PC-9 (cell line): Measurements from ENCODE around the gene PHOSPHO1. TPM values are rescaled to one million over a fixed set of nuclear protein-coding genes. Genes with fewer than 3 reads are reported as not detected.

Experiments
- BruUV-seq: library from RNA; stranded (reverse); fragments of 400-500 nt; replicated peaks from 2 replicates; lab custom pipeline; 2021; lab: Mats Ljungman, UMichigan
- CTCF ChIA-PET: fragments of 300-600 bp; sonication (Branson Sonifier 250); formaldehyde crosslinking; loops from one replicate; lab custom pipeline; 2022; ENCODE audit warnings: antibody characterized with exemption; lab: Charles Lee
- POLR2A ChIA-PET: fragments of 300-600 bp; sonication (Branson Sonifier 250); formaldehyde crosslinking; loops from one replicate; lab custom pipeline; 2022; ENCODE audit warnings: antibody characterized with exemption; ENCODE audit not compliant: unreplicated experiment; lab: Charles Lee
- DNase-seq, 2 experiments: peaks; one replicate each; pipeline versions ENCODE4 v3.0.0 to v3.0.0-alpha.2; 2015 to 2022; ENCODE audit warnings: mixed read lengths in 1 of 2
- H2AFZ ChIP-seq: fragments of 200-600 bp; sonication (generic); 2 replicates; pipeline ENCODE4 v1.8.1; 2017; ENCODE audit warnings: antibody characterized with exemption
- H3F3A ChIP-seq: fragments of 200-600 bp; sonication (generic); 2 replicates; pipeline ENCODE4 v1.8.1; 2017; ENCODE audit warnings: antibody characterized with exemption, mild to moderate bottlenecking, low read depth; ENCODE audit not compliant: insufficient read depth
- H3K27ac ChIP-seq: fragments of 200-600 bp; sonication (generic); 2 replicates; pipeline ENCODE4 v1.6.1; 2016; ENCODE audit warnings: mixed run types
- H3K27me3 ChIP-seq: fragments of 200-600 bp; sonication (generic); 2 replicates; pipeline ENCODE4 v1.6.1; 2016; ENCODE audit warnings: low read depth, mixed run types; ENCODE audit not compliant: insufficient read depth
- H3K36me3 ChIP-seq: fragments of 200-600 bp; sonication (generic); 2 replicates; pipeline ENCODE4 v1.6.1; 2016; ENCODE audit warnings: low read depth, mixed run types
- H3K4me1 ChIP-seq: fragments of 200-600 bp; sonication (generic); replicated peaks from 2 replicates; pipeline ENCODE4 v1.6.1; 2016; ENCODE audit warnings: mixed run types; ENCODE audit not compliant: insufficient read depth
- H3K4me2 ChIP-seq: fragments of 200-600 bp; sonication (generic); 2 replicates; pipeline ENCODE4 v1.6.1; 2017; ENCODE audit warnings: mixed run types
- H3K4me3 ChIP-seq: fragments of 200-600 bp; sonication (generic); 2 replicates; pipeline ENCODE4 v1.6.1; 2016; ENCODE audit warnings: mixed run types
- H3K79me2 ChIP-seq: fragments of 200-600 bp; sonication (generic); 2 replicates; pipeline ENCODE4 v1.6.1; 2017; ENCODE audit warnings: low read depth, mixed run types
- H3K9me2 ChIP-seq: fragments of 200-600 bp; sonication (generic); 2 replicates; pipeline ENCODE4 v1.8.1; 2017; ENCODE audit warnings: mild to moderate bottlenecking; ENCODE audit not compliant: insufficient read depth
- H3K9me3 ChIP-seq: fragments of 200-600 bp; sonication (generic); 2 replicates; pipeline ENCODE4 v1.8.1; 2016; ENCODE audit warnings: low read depth; ENCODE audit not compliant: insufficient read depth
- H4K20me1 ChIP-seq: fragments of 200-600 bp; sonication (generic); 2 replicates; pipeline ENCODE4 v1.8.1; 2017; ENCODE audit not compliant: insufficient read depth
- EZH2 ChIP-seq: fragments of 200-600 bp; sonication (generic); IDR thresholded peaks from 2 replicates; pipeline ENCODE4 v1.8.0; 2017; ENCODE audit warnings: antibody characterized with exemption, low read depth
- intact Hi-C: fragments of 100-400 bp; cut with micrococcal nuclease; formaldehyde crosslinking; loops from one replicate; pipeline ENCODE4 v1.10.0; 2022; ENCODE audit not compliant: unreplicated experiment
- total RNA-seq: library from RNA; stranded (reverse); gene quantifications from 2 replicates; pipeline ENCODE4 v1.2.3, GENCODE V29; 2021
- TF ChIP-seq, protein P1 (sequence below): fragments of 200-600 bp; sonication (generic); conservative IDR thresholded peaks from 2 replicates; pipeline ENCODE4 v1.6.1; 2017; ENCODE audit warnings: mixed run types, antibody characterized with exemption, mild to moderate bottlenecking, moderate library complexity

Gene PHOSPHO1
- total RNA-seq, 1 experiment from 2014 or later, result not detected

DNA sequence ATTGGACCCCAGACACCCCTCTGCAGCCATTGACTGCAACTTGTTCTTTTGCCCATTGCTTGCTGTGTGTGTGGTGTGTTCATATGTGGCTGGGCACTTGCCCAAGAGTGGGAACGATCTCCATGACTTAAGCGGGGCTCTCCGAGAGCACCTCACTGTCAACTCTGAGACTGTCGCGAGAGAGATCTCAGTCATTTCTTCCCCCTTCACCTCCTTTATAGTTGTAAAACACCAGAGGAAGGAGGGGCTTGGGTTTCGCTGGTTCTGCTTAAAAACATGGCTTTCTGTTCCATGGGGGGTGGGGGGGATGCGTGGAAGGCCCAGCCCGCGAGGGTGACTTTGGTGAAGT lies 7.4 kb downstream of the PHOSPHO1 start:
- TF ChIP-seq EZH2, result no peak
- TF ChIP-seq, protein P1, sequence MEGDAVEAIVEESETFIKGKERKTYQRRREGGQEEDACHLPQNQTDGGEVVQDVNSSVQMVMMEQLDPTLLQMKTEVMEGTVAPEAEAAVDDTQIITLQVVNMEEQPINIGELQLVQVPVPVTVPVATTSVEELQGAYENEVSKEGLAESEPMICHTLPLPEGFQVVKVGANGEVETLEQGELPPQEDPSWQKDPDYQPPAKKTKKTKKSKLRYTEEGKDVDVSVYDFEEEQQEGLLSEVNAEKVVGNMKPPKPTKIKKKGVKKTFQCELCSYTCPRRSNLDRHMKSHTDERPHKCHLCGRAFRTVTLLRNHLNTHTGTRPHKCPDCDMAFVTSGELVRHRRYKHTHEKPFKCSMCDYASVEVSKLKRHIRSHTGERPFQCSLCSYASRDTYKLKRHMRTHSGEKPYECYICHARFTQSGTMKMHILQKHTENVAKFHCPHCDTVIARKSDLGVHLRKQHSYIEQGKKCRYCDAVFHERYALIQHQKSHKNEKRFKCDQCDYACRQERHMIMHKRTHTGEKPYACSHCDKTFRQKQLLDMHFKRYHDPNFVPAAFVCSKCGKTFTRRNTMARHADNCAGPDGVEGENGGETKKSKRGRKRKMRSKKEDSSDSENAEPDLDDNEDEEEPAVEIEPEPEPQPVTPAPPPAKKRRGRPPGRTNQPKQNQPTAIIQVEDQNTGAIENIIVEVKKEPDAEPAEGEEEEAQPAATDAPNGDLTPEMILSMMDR, result no peak
- no peaks in the 10 kb centered on the region for H3K79me2 ChIP-seq
- no TSS peak for BruUV-seq
- H3K36me3 ChIP-seq, result no peaks in the 10 kb centered on the region
- peaks cover 15% of the 10 kb centered on the region; the same call in 1 of the 2 replicates for H3K27me3 ChIP-seq
- no peaks in the 10 kb centered on the region for H3K9me3 ChIP-seq
- ChIA-PET CTCF (interaction anchor here (0.8 kb wide), 1 partner anchor 222 kb away, joined by 3 read pairs; no protein-coding TSS in a partner anchor), POLR2A (no interaction called here)
- no peaks in the 10 kb centered on the region for H3F3A ChIP-seq
- no peak overlapping the region for H3K27ac ChIP-seq
- no peak overlapping the region for H3K4me3 ChIP-seq
- H3K9me2 ChIP-seq, result no peaks in the 10 kb centered on the region
- no peak overlapping the region for H2AFZ ChIP-seq
- no peaks in the 10 kb centered on the region for H4K20me1 ChIP-seq
- peaks cover 6% of the 10 kb centered on the region for H3K4me1 ChIP-seq
- no peak for DNase-seq
- peak overlapping the region; percentile 62 for H3K4me2 ChIP-seq
- intact Hi-C loops, result no loop called here

DNA sequence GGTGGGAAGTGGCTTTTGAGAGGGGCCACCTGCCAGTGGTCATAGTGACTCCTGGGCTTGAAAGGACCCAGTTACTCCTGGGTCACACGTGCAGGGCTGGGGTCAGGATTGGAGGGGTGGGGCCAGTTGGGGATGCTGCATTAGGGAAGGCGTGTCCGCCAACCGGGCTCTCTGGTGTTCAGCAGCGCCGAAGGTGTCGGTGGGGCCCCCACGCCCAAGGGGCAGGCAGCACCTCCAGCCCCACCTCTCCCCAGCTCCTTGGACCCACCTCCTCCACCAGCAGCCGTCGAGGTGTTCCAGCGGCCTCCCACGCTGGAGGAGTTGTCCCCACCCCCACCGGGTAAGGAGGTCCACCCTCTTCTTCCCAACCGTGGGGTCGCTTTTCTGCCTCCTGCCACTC lies 10.6 kb downstream of the PHOSPHO1 start:
- intact Hi-C loops, result no loop called here
- H3K4me1 ChIP-seq, result no peaks in the 10 kb centered on the region
- H4K20me1 ChIP-seq, result no peaks in the 10 kb centered on the region
- H3K4me2 ChIP-seq, result no peak overlapping the region
- no peaks in the 10 kb centered on the region for H3K9me2 ChIP-seq
- no peaks in the 10 kb centered on the region for H3F3A ChIP-seq
- H3K27me3 ChIP-seq, result peaks cover 15% of the 10 kb centered on the region; the same call in 1 of the 2 replicates
- H3K36me3 ChIP-seq, result no peaks in the 10 kb centered on the region
- H3K27ac ChIP-seq, result no peak overlapping the region
- CTCF ChIA-PET, result no interaction called here
- DNase-seq, result no peak
- no peak overlapping the region for H3K4me3 ChIP-seq
- H3K79me2 ChIP-seq, result no peaks in the 10 kb centered on the region
- no peak for TF ChIP-seq EZH2
- TF ChIP-seq, protein P1, result no peak
- no peak overlapping the region for H2AFZ ChIP-seq
- BruUV-seq, result no TSS peak
- H3K9me3 ChIP-seq, result no peaks in the 10 kb centered on the region
- POLR2A ChIA-PET, result no interaction called here

DNA sequence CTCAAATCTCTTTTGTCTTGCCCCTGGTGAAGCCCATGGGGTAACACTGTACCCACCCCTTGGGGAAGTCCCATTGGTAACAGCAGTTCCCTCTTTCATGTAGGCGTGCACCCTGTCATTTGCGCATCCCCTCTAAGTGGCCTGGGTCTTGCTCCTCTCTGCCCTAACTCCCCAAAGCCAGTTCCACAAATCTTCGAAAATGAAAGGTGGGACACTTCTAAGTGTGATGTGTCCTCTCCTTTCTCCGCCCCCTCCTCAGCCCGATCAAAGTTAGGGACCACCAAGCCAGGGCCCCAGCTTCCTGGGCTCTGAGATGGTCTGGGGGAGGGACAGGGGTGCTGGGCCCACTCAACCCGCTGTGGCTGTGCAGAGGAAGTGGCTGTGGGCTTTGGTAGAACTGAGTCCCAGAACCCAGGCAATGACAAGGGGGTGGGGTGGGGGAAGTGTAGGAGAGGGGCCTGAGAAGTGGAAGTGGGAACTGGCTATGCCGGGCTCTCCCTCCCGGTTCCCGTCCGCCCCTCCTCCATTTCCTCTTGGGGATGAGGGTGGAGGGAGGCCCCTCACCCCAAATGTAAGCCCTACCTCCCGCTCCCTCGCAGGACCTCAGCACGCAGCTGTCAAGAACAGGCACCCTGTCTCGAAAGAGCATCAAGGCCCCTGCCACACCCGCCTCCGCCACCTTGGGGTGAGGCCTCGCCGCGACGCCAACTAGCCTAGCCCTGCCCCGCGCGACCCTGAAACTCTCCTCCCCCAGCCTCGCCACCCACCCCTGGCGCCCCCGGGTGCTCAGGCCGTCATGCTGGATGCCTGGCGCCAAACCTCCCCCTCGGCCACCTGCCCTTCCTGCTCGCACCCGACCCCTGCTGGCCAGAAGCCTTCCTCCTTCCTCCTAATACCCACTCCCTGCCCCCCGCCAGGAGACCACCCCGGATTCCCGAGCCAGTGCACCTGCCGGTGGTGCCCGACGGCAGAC lies 11.4 kb downstream of the PHOSPHO1 start:
- H3K79me2 ChIP-seq, result no peaks in the 10 kb centered on the region
- H3K27ac ChIP-seq, result no peak overlapping the region
- H3K4me2 ChIP-seq, result no peak overlapping the region
- no peak for DNase-seq
- no peak overlapping the region for H3K4me3 ChIP-seq
- no peaks in the 10 kb centered on the region for H3K36me3 ChIP-seq
- intact Hi-C loops, result no loop called here
- H3K9me2 ChIP-seq, result no peaks in the 10 kb centered on the region
- no peaks in the 10 kb centered on the region for H3K4me1 ChIP-seq
- H2AFZ ChIP-seq, result no peak overlapping the region
- TF ChIP-seq, protein P1, result no peak
- TF ChIP-seq EZH2, result no peak
- no TSS peak for BruUV-seq
- peaks cover 15% of the 10 kb centered on the region; the same call in 1 of the 2 replicates for H3K27me3 ChIP-seq
- ChIA-PET POLR2A (no interaction called here), CTCF (no interaction called here)
- H4K20me1 ChIP-seq, result no peaks in the 10 kb centered on the region
- H3F3A ChIP-seq, result no peaks in the 10 kb centered on the region
- H3K9me3 ChIP-seq, result no peaks in the 10 kb centered on the region
